Endothelial cell (in vitro differentiated cells): ENCODE data around the gene KCTD18. TPM values are rescaled to one million over a fixed set of nuclear protein-coding genes. Genes with fewer than 3 reads are reported as not detected.
A peak's percentile ranks its signal among the peaks of the same experiment; 100 is the strongest.

Experiments used
- DNase-seq: peaks from one replicate; pipeline ENCODE4 v3.0.0; 2021; ENCODE audit warnings: low spot score
- H3K27ac Mint-ChIP-seq: one replicate; pipeline ENCODE4 v1.8.0; 2021; ENCODE audit warnings: mixed read lengths, inconsistent platforms; ENCODE audit not compliant: unreplicated experiment
- H3K27me3 Mint-ChIP-seq: one replicate; pipeline ENCODE4 v1.8.0; 2021; ENCODE audit warnings: mild to moderate bottlenecking, moderate library complexity, mixed read lengths, inconsistent platforms; ENCODE audit not compliant: unreplicated experiment
- H3K36me3 Mint-ChIP-seq: one replicate; pipeline ENCODE4 v1.8.0; 2021; ENCODE audit warnings: mild to moderate bottlenecking, low read depth, mixed read lengths, inconsistent platforms; ENCODE audit not compliant: unreplicated experiment
- H3K4me1 Mint-ChIP-seq: one replicate; pipeline ENCODE4 v1.8.0; 2021; ENCODE audit warnings: mild to moderate bottlenecking, mixed read lengths, inconsistent platforms; ENCODE audit not compliant: unreplicated experiment
- H3K4me3 Mint-ChIP-seq: one replicate; pipeline ENCODE4 v1.8.0; 2021; ENCODE audit warnings: mild to moderate bottlenecking, mixed read lengths, inconsistent platforms; ENCODE audit not compliant: unreplicated experiment
- H3K9me3 Mint-ChIP-seq: one replicate; pipeline ENCODE4 v1.8.0; 2021; ENCODE audit warnings: mixed read lengths, inconsistent platforms; ENCODE audit not compliant: unreplicated experiment
- CTCF ChIP-seq: fragments of 200-600 bp; sonication (generic); IDR thresholded peaks from one replicate; pipeline ENCODE4 v1.5.0; 2021; ENCODE audit warnings: antibody characterized with exemption; ENCODE audit not compliant: unreplicated experiment
- total RNA-seq: library from RNA; stranded (reverse); fragmentation: NEBNext Ultra II Directional; extraction: Animal tissue kit (Norgen Biotek cat#: 25700); gene quantifications from one replicate; pipeline ENCODE4 v1.2.1, GENCODE V29; 2021; ENCODE audit not compliant: unreplicated experiment

Gene KCTD18
- total RNA-seq, 1 donor from 2014 or later, result 6.4 TPM

GRCh38 chr2:200490001-200490400 is 19.9 kb downstream of the KCTD18 start:
- no peak for TF ChIP-seq CTCF
- Mint-ChIP-seq H3K4me3 (no peak overlapping the region), H3K9me3 (no peaks in the 10 kb centered on the region), H3K27me3 (no peaks in the 10 kb centered on the region), H3K36me3 (peaks cover 7% of the 10 kb centered on the region), H3K4me1 (peaks cover 3% of the 10 kb centered on the region), H3K27ac (no peak overlapping the region)
- DNase-seq, result no peak

- no peak overlapping the region for H3K27ac Mint-ChIP-seq
These were observed 21.7 kb downstream of the KCTD18 start for GRCh38 chr2:200488169-200488568.

GRCh38 chr2:200486529-200486928 is 23.3 kb downstream of the KCTD18 start:
- Mint-ChIP-seq H3K4me1 (peaks cover 3% of the 10 kb centered on the region), H3K9me3 (no peaks in the 10 kb centered on the region), H3K36me3 (peaks cover 4% of the 10 kb centered on the region), H3K27ac (no peak overlapping the region), H3K27me3 (no peaks in the 10 kb centered on the region), H3K4me3 (no peak overlapping the region)
- DNase-seq, result no peak
- no peak for TF ChIP-seq CTCF

More at GRCh38 chr2:200488169-200488568, 21.7 kb downstream of the KCTD18 start:
- H3K9me3 Mint-ChIP-seq, result no peaks in the 10 kb centered on the region
- no peak for TF ChIP-seq CTCF
- no peak for DNase-seq
- no peak overlapping the region for H3K4me3 Mint-ChIP-seq
- no peaks in the 10 kb centered on the region for H3K27me3 Mint-ChIP-seq
- peaks cover 3% of the 10 kb centered on the region for H3K4me1 Mint-ChIP-seq
- peaks cover 7% of the 10 kb centered on the region for H3K36me3 Mint-ChIP-seq

GRCh38 chr2:200484934-200485333 is 24.9 kb downstream of the KCTD18 start:
- no peak overlapping the region for H3K4me3 Mint-ChIP-seq
- peaks cover 3% of the 10 kb centered on the region for H3K4me1 Mint-ChIP-seq
- TF ChIP-seq CTCF, result no peak
- no peak overlapping the region for H3K27ac Mint-ChIP-seq
- DNase-seq, result no peak
- H3K9me3 Mint-ChIP-seq, result no peaks in the 10 kb centered on the region
- H3K27me3 Mint-ChIP-seq, result no peaks in the 10 kb centered on the region
- H3K36me3 Mint-ChIP-seq, result no peaks in the 10 kb centered on the region

GRCh38 chr2:200483729-200484198 is 26.1 kb downstream of the KCTD18 start:
- Mint-ChIP-seq H3K4me3 (no peak overlapping the region), H3K4me1 (peaks cover 3% of the 10 kb centered on the region), H3K27me3 (no peaks in the 10 kb centered on the region), H3K36me3 (peaks cover 5% of the 10 kb centered on the region), H3K27ac (no peak overlapping the region), H3K9me3 (no peaks in the 10 kb centered on the region)
- peak; percentile 58 for TF ChIP-seq CTCF
- DNase-seq, result peak; percentile 69
